HepG2 (cell line): Measurements from ENCODE around the gene WBP1. TPM values are rescaled to one million over a fixed set of nuclear protein-coding genes. Genes with fewer than 3 reads are reported as not detected.

Experiments
- BRF2 ChIP-seq: sonication (generic); formaldehyde crosslinking; IDR thresholded peaks from 2 replicates; pipeline ENCODE4 v1.8.1; 2022; ENCODE audit warnings: mild to moderate bottlenecking, missing genetic modification reagents
- DPF2 ChIP-seq: sonication (generic); formaldehyde crosslinking; IDR thresholded peaks from 2 replicates; pipeline ENCODE4 v1.4.0; 2020; ENCODE audit warnings: mild to moderate bottlenecking, low read depth, missing genetic modification reagents, borderline replicate concordance
- FOXO4 ChIP-seq: sonication (generic); formaldehyde crosslinking; conservative IDR thresholded peaks from 2 replicates; pipeline ENCODE4 v1.8.1; 2023; ENCODE audit warnings: missing genetic modification reagents
- HIC2 ChIP-seq: sonication (generic); formaldehyde crosslinking; IDR thresholded peaks from 2 replicates; pipeline ENCODE4 v1.9.0; 2022; ENCODE audit warnings: low read depth, missing genetic modification reagents
- KAT7 ChIP-seq: IDR thresholded peaks from 2 replicates; pipeline ENCODE4 v1.6.1; 2018; ENCODE audit warnings: borderline replicate concordance, missing compliant biosample characterization
- MAF1 ChIP-seq: sonication (generic); formaldehyde crosslinking; IDR thresholded peaks from 2 replicates; pipeline ENCODE4 v1.5.0; 2020; ENCODE audit warnings: missing genetic modification reagents, borderline replicate concordance
- POGZ ChIP-seq: sonication (generic); formaldehyde crosslinking; IDR thresholded peaks from 2 replicates; pipeline ENCODE4 v1.4.0; 2020; ENCODE audit warnings: mild to moderate bottlenecking, missing genetic modification reagents
- SMAD3 ChIP-seq: sonication (generic); formaldehyde crosslinking; IDR thresholded peaks from 2 replicates; pipeline ENCODE4 v1.4.0; 2020; ENCODE audit warnings: missing genetic modification reagents
- TARDBP ChIP-seq: sonication (generic); formaldehyde crosslinking; IDR thresholded peaks from 2 replicates; pipeline ENCODE4 v1.8.0; 2022; ENCODE audit warnings: mild to moderate bottlenecking, missing genetic modification reagents
- TBX2 ChIP-seq: sonication (generic); formaldehyde crosslinking; IDR thresholded peaks from 2 replicates; pipeline ENCODE4 v1.5.0; 2020; ENCODE audit warnings: missing genetic modification reagents, mild to moderate bottlenecking, borderline replicate concordance
- TBX3 ChIP-seq: fragments of 450-650 bp; IDR thresholded peaks from 2 replicates; pipeline ENCODE4 v1.6.1; 2017; ENCODE audit warnings: antibody characterized with exemption, mild to moderate bottlenecking, inconsistent platforms, borderline replicate concordance
- ZFP1 ChIP-seq: IDR thresholded peaks from 2 replicates; pipeline ENCODE4 v1.6.1; 2016
- ZNF121 ChIP-seq: sonication (generic); formaldehyde crosslinking; IDR thresholded peaks from 2 replicates; pipeline ENCODE4 v1.5.0; 2020; ENCODE audit warnings: mild to moderate bottlenecking, missing genetic modification reagents
- ZNF276 ChIP-seq: sonication (generic); formaldehyde crosslinking; IDR thresholded peaks from 2 replicates; pipeline ENCODE4 v1.4.0; 2020; ENCODE audit warnings: mild to moderate bottlenecking, low read depth, missing genetic modification reagents
- ZNF292 ChIP-seq: sonication (generic); formaldehyde crosslinking; IDR thresholded peaks from 2 replicates; pipeline ENCODE4 v1.8.1; 2022; ENCODE audit warnings: mild to moderate bottlenecking, low read depth, missing genetic modification reagents, borderline replicate concordance
- ZNF460 ChIP-seq: sonication (generic); formaldehyde crosslinking; IDR thresholded peaks from 2 replicates; pipeline ENCODE4 v1.5.1; 2020; ENCODE audit warnings: missing genetic modification reagents, mild to moderate bottlenecking, borderline replicate concordance
- ZNF629 ChIP-seq: sonication (generic); formaldehyde crosslinking; conservative IDR thresholded peaks from 2 replicates; pipeline ENCODE4 v1.5.0; 2020; ENCODE audit warnings: missing genetic modification reagents
- ZNF775 ChIP-seq: sonication (generic); formaldehyde crosslinking; IDR thresholded peaks from 2 replicates; pipeline ENCODE4 v1.4.0; 2020; ENCODE audit warnings: missing genetic modification reagents, mild to moderate bottlenecking, moderate library complexity, borderline replicate concordance
- ZNF782 ChIP-seq: sonication (generic); formaldehyde crosslinking; IDR thresholded peaks from 2 replicates; pipeline ENCODE4 v1.4.0; 2020; ENCODE audit warnings: missing genetic modification reagents, mild to moderate bottlenecking, borderline replicate concordance
- polyA plus RNA-seq, 8 experiments: library from polyadenylated mRNA; depleted of rRNA in 3 of 8; stranded (reverse) in 7 of 8; unstranded in 1 of 8; fragments of >200 nt; fragmentation: Illumina TruSeq in 4 of 8; extraction: Trizol in 4 of 8; gene quantifications; 2 replicates each; pipeline versions ENCODE4 v1.2.1 to v1.2.3, GENCODE V29; 2011 to 2016; ENCODE audit warnings: low read depth in 4 of 8, missing spikeins in 1 of 8, mixed read lengths in 1 of 8; ENCODE audit not compliant: insufficient read depth in 1 of 8
- total RNA-seq, 5 experiments: library from RNA; depleted of rRNA; stranded (reverse); fragments of >200 nt; fragmentation: Illumina TruSeq; extraction: Trizol; gene quantifications; 2 replicates each; pipeline ENCODE4 v1.2.3, GENCODE V29; 2016; ENCODE audit warnings: low read depth in 1 of 5

The WBP1 gene
- total and polyA plus RNA-seq, 2 of the 13 experiments (the other 11 are each of a cell fraction or from before 2014, with no cell fraction given) = 38.8 to 85.7 TPM

- TF ChIP-seq HIC2 (CRISPR knock-in tag) = peak; percentile 30; the same call in 1 of the 2 replicates
- TF ChIP-seq ZNF460 (CRISPR knock-in tag) = peak; percentile 95
- peak; percentile 14; the same call in 1 of the 2 replicates for TF ChIP-seq ZNF276 (CRISPR knock-in tag)
- TF ChIP-seq POGZ (CRISPR knock-in tag) = peak; percentile 55; the same call in 1 of the 2 replicates
- TF ChIP-seq TARDBP (CRISPR knock-in tag) = peak; percentile 10; the same call in 1 of the 2 replicates
- peak; percentile 22; the same call in 1 of the 2 replicates for TF ChIP-seq ZNF292 (CRISPR knock-in tag)
- TF ChIP-seq BRF2 (CRISPR knock-in tag) = 0 out of 2 replicates have a peak, but pooled peaks have one; percentile 5
- TF ChIP-seq ZNF121 (CRISPR knock-in tag) = peak; percentile 84; the same call in 1 of the 2 replicates
- peak; percentile 62 for TF ChIP-seq TBX2
- TF ChIP-seq ZNF782 (CRISPR knock-in tag) = 0 out of 2 replicates have a peak, but pooled peaks have one; percentile 23
- TF ChIP-seq ZNF629 = 0 out of 2 replicates have a peak, but pooled peaks have one; percentile 17
- peak; percentile 10 for TF ChIP-seq SMAD3
- peak; percentile 46; the same call in 1 of the 2 replicates for TF ChIP-seq TBX3
- TF ChIP-seq KAT7 (CRISPR knock-in tag) = 0 out of 2 replicates have a peak, but pooled peaks have one; percentile 28
- TF ChIP-seq ZNF775 (CRISPR knock-in tag) = 0 out of 2 replicates have a peak, but pooled peaks have one; percentile 14
- TF ChIP-seq DPF2 = peak; percentile 5; the same call in 1 of the 2 replicates
- TF ChIP-seq MAF1 (CRISPR knock-in tag) = 0 out of 2 replicates have a peak, but pooled peaks have one; percentile 1
- TF ChIP-seq FOXO4 (CRISPR knock-in tag) = peak; percentile 90; the same call in 1 of the 2 replicates
- 0 out of 2 replicates have a peak, but pooled peaks have one; percentile 6 for TF ChIP-seq ZFP1 (CRISPR knock-in tag)
Observed at GRCh38 chr2:74442483-74443297, 15.5 kb upstream of the WBP1 start (continued).
